ENCODE results near the gene SSTR4. TPM values are rescaled to one million over a fixed set of nuclear protein-coding genes. Genes with fewer than 3 reads are reported as not detected.

The SSTR4 gene
- polyA plus RNA-seq, 3 donors, result 0.07 TPM; not detected in 2

DNA sequence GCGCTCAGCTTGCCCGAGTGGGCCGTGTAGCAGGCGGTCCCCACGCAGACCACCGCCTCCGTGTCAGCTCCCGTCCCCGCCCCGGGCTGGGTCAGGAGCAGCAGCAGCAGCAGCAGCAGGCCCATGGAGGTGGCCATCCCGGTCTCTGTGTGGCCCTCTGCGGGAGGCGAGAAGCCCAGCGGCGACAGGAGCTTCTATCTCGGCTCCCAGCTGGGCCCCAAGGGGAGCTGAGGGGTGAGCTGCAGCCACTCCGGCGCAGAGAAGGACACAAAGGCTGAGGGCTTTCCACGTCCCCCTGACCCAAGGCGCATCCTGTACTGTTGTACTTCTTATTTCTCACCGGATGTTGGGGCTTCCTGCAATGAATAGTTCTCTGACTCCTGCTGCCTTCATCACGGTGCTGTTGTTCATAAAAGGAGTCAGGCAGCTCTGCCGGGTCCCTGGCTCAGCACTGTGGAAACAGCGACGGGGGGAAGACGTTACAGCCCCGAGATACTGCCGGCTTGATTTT is 51.0 kb downstream of the SSTR4 start, which contains the start of gene CD93:
TSS of gene CD93 (minus strand) at position 269 of the 511 bp plus-strand sequence. CDS start at position 137, 132 bp downstream.
- DNase-seq, result no peak

DNA sequence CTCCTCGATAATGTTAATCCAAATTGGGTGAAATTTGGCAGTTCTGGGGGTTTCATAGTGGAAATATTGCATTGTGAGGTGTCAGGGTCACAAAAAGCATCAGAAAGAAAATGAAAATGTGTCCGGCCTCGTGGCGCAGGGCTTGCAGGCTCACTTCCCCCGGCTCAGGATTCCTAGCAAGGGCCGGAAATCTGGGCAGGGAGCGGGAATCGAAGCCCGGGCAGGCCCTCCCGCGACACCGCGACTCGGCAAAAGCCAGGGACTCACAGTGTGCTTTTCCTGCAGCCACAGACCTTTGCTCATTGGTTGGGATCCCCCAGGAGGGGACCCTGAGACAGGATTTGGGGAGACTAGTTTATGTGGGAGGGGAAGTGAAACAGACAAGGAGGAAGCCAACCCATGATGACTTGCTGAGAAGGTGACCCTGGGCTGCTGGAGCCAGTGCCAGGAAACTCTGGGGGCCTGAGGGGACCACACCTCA is 51.9 kb downstream of the SSTR4 start:
- no peak for DNase-seq

DNA sequence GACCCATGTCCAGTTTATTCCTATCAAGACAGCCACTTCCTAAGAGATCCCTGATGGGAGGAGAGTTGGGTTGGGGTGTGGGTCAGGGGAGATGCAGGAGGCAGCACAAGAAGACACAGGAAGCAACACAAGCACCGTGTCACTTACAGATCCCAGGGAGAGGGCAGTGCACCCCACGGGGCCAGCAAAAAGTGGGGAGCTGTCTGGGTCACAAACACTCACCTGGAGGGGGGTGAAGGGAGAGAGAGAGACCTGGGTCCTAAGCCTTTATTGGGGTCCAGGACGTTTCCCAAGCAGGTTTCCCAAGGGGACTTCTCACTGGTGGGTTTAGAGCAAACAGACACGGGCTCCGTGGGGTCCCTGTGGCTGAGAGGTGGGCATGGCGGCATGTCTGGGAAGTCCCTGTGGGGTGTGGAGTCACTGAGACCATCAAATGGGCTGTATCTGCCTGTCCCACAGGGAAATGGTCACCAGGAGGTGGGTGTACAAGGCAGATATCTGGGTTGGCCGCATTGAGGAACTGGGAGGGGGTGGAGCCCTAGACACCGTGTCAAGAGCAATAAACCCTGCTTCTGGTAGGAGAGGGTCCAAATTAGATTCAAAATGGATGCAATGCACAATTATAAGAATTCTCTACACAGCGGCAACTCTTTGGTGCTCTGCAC is 52.6 kb downstream of the SSTR4 start:
- DNase-seq, result no peak

Other genes starting within 250 kb of the SSTR4 start
- gene THBD, start 14.4 kb downstream of the SSTR4 start, polyA plus RNA-seq (ENCODE audit: insufficient read length in 3 of 3), result 1 to 10 TPM; 3.7 to 7.9 (median 5.5) TPM
- gene CD93, start 51.0 kb downstream of the SSTR4 start, polyA plus RNA-seq (ENCODE audit: insufficient read length in 3 of 3), result 10 to 100 TPM; 36.2 to 42.3 (median 39.1) TPM